H1 (cell line): ENCODE results near the gene EIF2AK2. TPM values are rescaled to one million over a fixed set of nuclear protein-coding genes. Genes with fewer than 3 reads are reported as not detected.

ENCODE experiments used
- CBX5 ChIP-seq: fragments of 300-800, 300-1000 bp; sonication (generic); IDR thresholded peaks from 2 replicates; pipeline ENCODE4 v1.7.1; 2016; ENCODE audit warnings: antibody characterized with exemption, low read length, low read depth
- POLR2A ChIP-seq, 2 experiments: IDR thresholded peaks; 1 replicate in 1 of 2; 2 replicates in 1 of 2; pipeline ENCODE4 v1.6.1; 2011; ENCODE audit warnings: low read depth in 2 of 2, low read length in 2 of 2, mild to moderate bottlenecking in 2 of 2; ENCODE audit errors: control extremely low read depth in 1 of 2
- POLR2AphosphoS5 ChIP-seq: IDR thresholded peaks from 2 replicates; pipeline ENCODE4 v1.6.1; 2011; ENCODE audit warnings: low read depth, low read length
- RNF2 ChIP-seq: fragments of 200-900, 300-1000 bp; sonication (generic); IDR thresholded peaks from 2 replicates; pipeline ENCODE4 v1.7.1; 2016; ENCODE audit warnings: borderline replicate concordance, low read depth, mild to moderate bottlenecking, antibody characterized with exemption, low read length; ENCODE audit not compliant: poor library complexity, severe bottlenecking; ENCODE audit errors: missing control alignments
- SP4 ChIP-seq: IDR thresholded peaks from 2 replicates; pipeline ENCODE4 v1.6.1; 2012; ENCODE audit warnings: low read length, inconsistent platforms
- TBP ChIP-seq: IDR thresholded peaks from 2 replicates; pipeline ENCODE4 v1.6.1; 2011; ENCODE audit warnings: low read depth, low read length, improper control_type of control experiment
- polyA plus RNA-seq, 7 experiments: library from polyadenylated mRNA; depleted of rRNA in 3 of 7; stranded (reverse) in 5 of 7; unstranded in 2 of 7; fragments of >200 nt in 5 of 7; fragments of 200-250 nt in 2 of 7; gene quantifications; 1 replicate in 5 of 7; 2 replicates in 1 of 7; 4 replicates in 1 of 7; pipeline versions ENCODE4 v1.2.1 to v1.2.3, GENCODE V29; 2011 to 2013; ENCODE audit warnings: missing spikeins in 2 of 7, mixed read lengths in 2 of 7
- total RNA-seq: library from RNA; stranded (reverse); fragmentation: NEBNext Ultra II Directional; extraction: Animal tissue kit (Norgen Biotek cat#: 25700); gene quantifications from 2 replicates; pipeline ENCODE4 v1.2.1, GENCODE V29; 2021

Gene EIF2AK2
- total and polyA plus RNA-seq, 2 of the 8 experiments (the other 6 are each of a cell fraction or from before 2014, with no cell fraction given), result 13.1 to 46.9 TPM

DNA sequence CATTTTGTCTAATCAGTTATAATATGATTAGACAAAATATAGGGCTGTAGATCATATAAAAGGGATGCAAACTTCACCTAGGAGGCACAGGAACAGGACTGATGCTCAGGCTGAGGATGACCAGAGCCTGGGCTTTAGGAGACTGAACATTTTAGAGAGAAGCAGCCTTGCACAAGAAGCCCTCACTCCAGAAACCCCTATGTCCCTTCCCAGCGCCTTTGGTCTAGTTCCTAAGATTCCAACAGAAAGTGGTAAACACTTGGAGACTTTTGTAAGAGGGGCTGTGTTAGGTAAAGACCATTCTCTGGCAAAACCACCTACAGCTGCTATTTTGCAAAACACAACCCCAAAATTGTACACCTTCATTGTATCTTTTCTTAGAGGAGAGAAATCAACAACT, 39.2 kb downstream of the EIF2AK2 start (continued):
- no peak for TF ChIP-seq CBX5
- no peak for TF ChIP-seq SP4
- TF ChIP-seq POLR2AphosphoS5, result no peak
- TF ChIP-seq POLR2A (IDR thresholded peaks at IDR 0.05; ENCODE audit: control extremely low read depth in 1 of 2, low read depth in 2 of 2, low read length in 2 of 2), result no peak
- TF ChIP-seq TBP, result no peak
- TF ChIP-seq RNF2, result no peak
